ENCODE measurements around the gene CC2D1A.

GRCh38 chr19:13931391-13932148 lies 25.6 kb downstream of the CC2D1A start:
- no peak for TF ChIP-seq POLR2A (IDR thresholded peaks at IDR 0.05)
- TF ChIP-seq, protein P1, sequence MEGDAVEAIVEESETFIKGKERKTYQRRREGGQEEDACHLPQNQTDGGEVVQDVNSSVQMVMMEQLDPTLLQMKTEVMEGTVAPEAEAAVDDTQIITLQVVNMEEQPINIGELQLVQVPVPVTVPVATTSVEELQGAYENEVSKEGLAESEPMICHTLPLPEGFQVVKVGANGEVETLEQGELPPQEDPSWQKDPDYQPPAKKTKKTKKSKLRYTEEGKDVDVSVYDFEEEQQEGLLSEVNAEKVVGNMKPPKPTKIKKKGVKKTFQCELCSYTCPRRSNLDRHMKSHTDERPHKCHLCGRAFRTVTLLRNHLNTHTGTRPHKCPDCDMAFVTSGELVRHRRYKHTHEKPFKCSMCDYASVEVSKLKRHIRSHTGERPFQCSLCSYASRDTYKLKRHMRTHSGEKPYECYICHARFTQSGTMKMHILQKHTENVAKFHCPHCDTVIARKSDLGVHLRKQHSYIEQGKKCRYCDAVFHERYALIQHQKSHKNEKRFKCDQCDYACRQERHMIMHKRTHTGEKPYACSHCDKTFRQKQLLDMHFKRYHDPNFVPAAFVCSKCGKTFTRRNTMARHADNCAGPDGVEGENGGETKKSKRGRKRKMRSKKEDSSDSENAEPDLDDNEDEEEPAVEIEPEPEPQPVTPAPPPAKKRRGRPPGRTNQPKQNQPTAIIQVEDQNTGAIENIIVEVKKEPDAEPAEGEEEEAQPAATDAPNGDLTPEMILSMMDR (IDR thresholded peaks at IDR 0.05), result no peak
